Pancreas (tissue), 10 donors: ENCODE measurements around the gene LAIR1. TPM values are rescaled to one million over a fixed set of nuclear protein-coding genes. Genes with fewer than 3 reads are reported as not detected.

Experiments
- ATAC-seq, 4 donors: fragments of 200-7000 bp; cut with Tn5 transposase; one replicate each; pipeline versions ENCODE4 v1.8.0 to v1.9.1; 2020; ENCODE audit warnings: mild to moderate bottlenecking in 4 of 4, moderate library complexity in 4 of 4
- DNase-seq, 6 donors: peaks; one replicate each; pipeline ENCODE4 v3.0.0-alpha.2; 2020
- FAIRE-seq: peaks from 2 replicates; lab custom pipeline; 2012; peaks lifted over from hg19 to GRCh38; lab: Jason Lieb, UNC
- H3K27ac ChIP-seq, 4 donors: fragments of 200-600 bp; sonication (generic); 1 replicate in 3 of 4; 2 replicates in 1 of 4; pipeline versions ENCODE4 v1.5.0 to v1.8.0; 2020
- H3K27me3 ChIP-seq, 4 donors: fragments of 200-600 bp; one replicate each; pipeline ENCODE4 v1.8.0; 2021
- H3K36me3 ChIP-seq, 3 donors: fragments of 200-600 bp; sonication (generic) in 1 of 3; one replicate each; pipeline versions ENCODE4 v1.5.0 to v1.8.0; 2020 to 2021
- H3K4me1 ChIP-seq, 3 donors: fragments of 200-600 bp; one replicate each; pipeline ENCODE4 v1.8.0; 2021
- H3K4me3 ChIP-seq, 4 donors: fragments of 200-600 bp; sonication (generic) in 2 of 4; one replicate each; pipeline versions ENCODE4 v1.5.0 to v1.8.0; 2020 to 2021
- H3K9me3 ChIP-seq, 4 donors: fragments of 200-600 bp; one replicate each; pipeline ENCODE4 v1.8.0; 2021
- CTCF ChIP-seq, 4 donors: fragments of 200-600 bp; sonication (generic) in 3 of 4; IDR thresholded peaks; one replicate each; pipeline versions ENCODE4 v1.5.0 to v1.8.0; 2021; ENCODE audit warnings: antibody characterized with exemption in 4 of 4
- WGBS, 2 donors: extraction: QIAGEN DNeasy Blood & Tissue Kit; methylation state at CpG; one replicate each; pipeline ENCODE4 v1.1.7; 2013; 5-methylcytosine and 5-hydroxymethylcytosine counted together
- intact Hi-C, 3 donors: fragments of 100-400 bp; cut with DNase I; formaldehyde crosslinking; loops; one replicate each; pipeline versions ENCODE4 v1.11.1 to v1.14.2; 2022
- polyA plus RNA-seq, 2 donors: library from polyadenylated mRNA; stranded (reverse); fragments of 200-250 nt; gene quantifications; one replicate each; pipeline ENCODE4 v1.2.3, GENCODE V29; 2013
- total RNA-seq, 6 donors: library from RNA; stranded (reverse); fragmentation: NEBNext Ultra II Directional in 4 of 6; extraction: Animal tissue kit (Norgen Biotek cat#: 25700) in 4 of 6; gene quantifications; one replicate each; pipeline versions ENCODE4 v1.2.1 to v1.2.4, GENCODE V29; 2021 to 2023
- donor health status: healthy with polysubstance abuse.
- donor health status: DM: no; HTN: no; CAD: no; lungs with moderate emphysema.
- donor health status: DM: no; HTN: no; CAD: no.
- donor health status: control.
- donor health status: control.
- donor health status: Bipolar disorder and iron deficiency.
- donor health status: DM: yes; HTN: yes; CAD: no.
- donor health status: DM: no; HTN: no; CAD: no.
- donor health status: DM: no; HTN: no; CAD: no.
- donor health status: DM: yes; HTN: yes; CAD: no.

LAIR1 gene
- total and polyA plus RNA-seq, 8 donors = 0.69 to 33.1 (median 3.1) TPM

DNA sequence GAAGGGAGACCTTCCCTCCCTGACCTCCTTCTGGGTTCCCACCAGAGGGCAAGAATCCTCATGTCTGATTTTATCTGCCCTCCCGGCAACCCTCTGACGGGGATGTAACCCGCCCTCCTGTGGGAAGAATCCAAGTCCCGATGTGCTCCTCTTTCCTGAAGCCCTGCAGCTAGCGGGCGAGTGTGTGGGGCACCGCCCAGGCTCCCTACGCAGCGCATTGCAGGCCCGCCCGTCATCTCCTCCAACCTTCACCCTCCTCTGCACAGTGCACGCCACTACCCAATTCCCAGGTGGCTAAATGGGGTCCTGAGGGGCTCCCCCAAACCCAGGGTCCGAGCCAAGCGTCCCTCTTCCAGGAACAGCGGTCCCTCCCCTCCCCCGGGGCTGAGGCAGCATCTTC is 7.3 kb downstream of the LAIR1 start:
- Histone ChIP-seq H3K4me1 (no peaks in the 10 kb centered on the region), H3K27me3 (no peaks in the 10 kb centered on the region), H3K36me3 (no peaks in the 10 kb centered on the region), H3K27ac (no peak overlapping the region), H3K4me3 (no peak overlapping the region), H3K9me3 (no peaks in the 10 kb centered on the region)
- FAIRE-seq (no peak), DNase-seq (no peak), ATAC-seq (no peak)
- no peak for TF ChIP-seq CTCF (IDR thresholded peaks at IDR 0.05)
- 57 to 70% methylated on average over 16 of the region's 16 CpGs for WGBS, 2 donors
- intact Hi-C loops = no loop called here

GRCh38 chr19:54356444-54357056 is 8.2 kb downstream of the LAIR1 start:
- no peak for ATAC-seq
- intact Hi-C loops = no loop called here
- WGBS, 2 donors = 38 to 60% methylated on average over 12 of the region's 12 CpGs

GRCh38 chr19:54355675-54356074 is 9.1 kb downstream of the LAIR1 start:
- no peak for TF ChIP-seq CTCF (IDR thresholded peaks at IDR 0.05)
- Histone ChIP-seq H3K36me3 (no peaks in the 10 kb centered on the region), H3K9me3 (no peaks in the 10 kb centered on the region), H3K27me3 (no peaks in the 10 kb centered on the region), H3K4me3 (no peak overlapping the region), H3K27ac (no peak overlapping the region), H3K4me1 (no peaks in the 10 kb centered on the region)
- intact Hi-C loops = no loop called here
- WGBS, 2 donors = 68 to 83% methylated on average over 14 of the region's 14 CpGs
- DNase-seq (no peak), ATAC-seq (no peak), FAIRE-seq (no peak)

More at GRCh38 chr19:54356444-54357056, 8.2 kb downstream of the LAIR1 start:
- H3K27me3 ChIP-seq = no peaks in the 10 kb centered on the region
- no peaks in the 10 kb centered on the region for H3K9me3 ChIP-seq
- FAIRE-seq (no peak), DNase-seq (no peak)
- no peaks in the 10 kb centered on the region for H3K4me1 ChIP-seq
- no peak overlapping the region for H3K4me3 ChIP-seq
- no peak for TF ChIP-seq CTCF (IDR thresholded peaks at IDR 0.05)
- H3K36me3 ChIP-seq = no peaks in the 10 kb centered on the region
- no peak overlapping the region for H3K27ac ChIP-seq

DNA sequence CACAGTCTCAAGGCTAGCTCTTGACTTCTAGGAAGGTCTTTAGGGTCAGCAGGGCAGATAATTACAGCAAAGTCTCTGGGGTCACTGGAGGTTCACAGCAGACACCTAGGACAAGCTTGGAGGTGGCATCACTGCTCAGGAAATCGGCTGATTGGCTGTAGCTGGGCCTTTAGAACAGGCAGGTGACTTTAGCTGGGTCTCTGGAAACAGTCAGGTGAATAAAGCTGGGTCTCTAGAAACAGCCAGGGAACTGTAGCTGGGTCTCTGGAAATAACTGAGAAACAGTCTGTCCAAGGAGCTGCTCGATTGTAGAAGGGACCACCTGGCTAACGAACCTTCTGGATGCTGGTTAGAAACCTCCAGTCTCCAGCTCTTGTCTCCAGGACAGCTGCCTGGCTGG is 10.0 kb downstream of the LAIR1 start:
- Histone ChIP-seq H3K4me3 (no peak overlapping the region), H3K27ac (no peak overlapping the region), H3K4me1 (no peaks in the 10 kb centered on the region), H3K36me3 (no peaks in the 10 kb centered on the region), H3K9me3 (no peaks in the 10 kb centered on the region), H3K27me3 (no peaks in the 10 kb centered on the region)
- ATAC-seq = no peak
- 36 to 40% methylated on average over 3 of the region's 3 CpGs for WGBS, 2 donors
- no peak for DNase-seq
- intact Hi-C loops = no loop called here
- TF ChIP-seq CTCF (IDR thresholded peaks at IDR 0.05) = no peak
- no peak for FAIRE-seq

GRCh38 chr19:54352546-54352945 is 12.2 kb downstream of the LAIR1 start:
- H3K27me3 ChIP-seq = no peaks in the 10 kb centered on the region
- ATAC-seq (no peak), FAIRE-seq (no peak), DNase-seq (no peak)
- no peaks in the 10 kb centered on the region for H3K4me1 ChIP-seq
- H3K9me3 ChIP-seq = no peaks in the 10 kb centered on the region
- no peak overlapping the region for H3K27ac ChIP-seq
- no peaks in the 10 kb centered on the region for H3K36me3 ChIP-seq
- no peak overlapping the region for H3K4me3 ChIP-seq
- 37 to 51% methylated on average over 3 of the region's 3 CpGs for WGBS, 2 donors
- intact Hi-C loops = no loop called here
- TF ChIP-seq CTCF (IDR thresholded peaks at IDR 0.05) = no peak
